MG63 (cell line): ENCODE measurements around the gene FCHSD2. TPM values are rescaled to one million over a fixed set of nuclear protein-coding genes. Genes with fewer than 3 reads are reported as not detected.
"Not testable (repeated sequence)": the region's sequence is repeated elsewhere in the genome, so short reads cannot be mapped to it uniquely, and the experiment has no call there.

Experiments used
- DNase-seq: peaks from one replicate; pipeline ENCODE4 v3.0.0-alpha.2; 2020
- H3K27me3 ChIP-seq: fragments of 250-450 bp; sonication (Bioruptor Pico); 2 replicates; pipeline ENCODE4 v1.5.1; 2020; ENCODE audit warnings: mild to moderate bottlenecking, moderate library complexity
- H3K36me3 ChIP-seq: fragments of 250-450 bp; sonication (Bioruptor Pico); 2 replicates; pipeline ENCODE4 v1.5.1; 2020; ENCODE audit warnings: mild to moderate bottlenecking, moderate library complexity
- H3K4me3 ChIP-seq: fragments of 250-450 bp; sonication (Bioruptor Pico); 2 replicates; pipeline ENCODE4 v1.5.1; 2020; ENCODE audit warnings: mild to moderate bottlenecking, moderate library complexity
- H3K9me3 ChIP-seq: fragments of 250-450 bp; sonication (Bioruptor Pico); 2 replicates; pipeline ENCODE4 v1.5.1; 2020; ENCODE audit warnings: mild to moderate bottlenecking, moderate library complexity
- total RNA-seq: library from RNA; depleted of rRNA; stranded (reverse); fragments of >200 nt; shearing (Covaris generic); gene quantifications from 2 replicates; pipeline ENCODE4 v1.2.3, GENCODE V29; 2014; ENCODE audit warnings: low replicate concordance

The FCHSD2 gene
- total RNA-seq, 1 experiment from 2014 or later: 8.2 TPM

DNA sequence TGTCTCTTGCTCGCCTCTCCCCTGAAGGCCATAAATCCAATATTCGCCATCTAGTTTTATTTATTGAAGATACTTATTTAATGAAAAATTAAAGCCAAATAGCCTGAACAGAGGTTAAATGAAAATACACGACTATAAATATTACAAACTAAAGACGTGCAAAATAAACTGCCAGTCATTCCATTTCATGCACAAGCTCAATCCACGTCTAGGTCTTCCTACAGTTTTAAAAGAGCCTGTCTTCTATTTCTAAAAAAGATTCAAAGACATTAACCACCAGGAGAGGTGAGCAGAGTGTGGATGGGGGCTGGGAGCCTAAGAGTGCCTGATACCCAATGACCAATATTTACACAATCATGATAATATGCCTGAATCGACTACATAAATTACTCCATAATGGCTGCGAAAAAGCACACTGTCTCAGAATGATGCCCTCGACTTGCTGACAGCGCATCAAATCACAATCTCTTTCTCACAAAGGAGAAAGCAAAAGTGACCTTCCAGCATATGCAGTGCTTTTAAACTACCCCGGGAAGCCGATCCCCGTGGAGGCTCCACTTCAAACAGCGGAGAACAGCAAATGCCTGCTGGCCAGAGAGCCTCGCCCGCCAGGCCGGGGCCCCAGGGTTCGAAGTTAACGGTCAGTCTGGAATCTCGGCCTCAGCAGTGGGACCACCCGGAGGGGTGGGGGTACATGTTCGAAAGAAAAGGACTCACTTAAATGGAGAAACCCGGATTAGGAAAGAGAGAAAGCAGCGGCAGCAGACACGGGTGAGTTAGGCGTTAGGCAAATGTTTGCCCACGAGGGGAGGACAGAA, 1.7 kb downstream of the FCHSD2 start:
- Histone ChIP-seq H3K36me3 (peaks cover 9% of the 10 kb centered on the region), H3K4me3 (peak overlapping the region; percentile 80)
- peak; percentile 16 for DNase-seq

DNA sequence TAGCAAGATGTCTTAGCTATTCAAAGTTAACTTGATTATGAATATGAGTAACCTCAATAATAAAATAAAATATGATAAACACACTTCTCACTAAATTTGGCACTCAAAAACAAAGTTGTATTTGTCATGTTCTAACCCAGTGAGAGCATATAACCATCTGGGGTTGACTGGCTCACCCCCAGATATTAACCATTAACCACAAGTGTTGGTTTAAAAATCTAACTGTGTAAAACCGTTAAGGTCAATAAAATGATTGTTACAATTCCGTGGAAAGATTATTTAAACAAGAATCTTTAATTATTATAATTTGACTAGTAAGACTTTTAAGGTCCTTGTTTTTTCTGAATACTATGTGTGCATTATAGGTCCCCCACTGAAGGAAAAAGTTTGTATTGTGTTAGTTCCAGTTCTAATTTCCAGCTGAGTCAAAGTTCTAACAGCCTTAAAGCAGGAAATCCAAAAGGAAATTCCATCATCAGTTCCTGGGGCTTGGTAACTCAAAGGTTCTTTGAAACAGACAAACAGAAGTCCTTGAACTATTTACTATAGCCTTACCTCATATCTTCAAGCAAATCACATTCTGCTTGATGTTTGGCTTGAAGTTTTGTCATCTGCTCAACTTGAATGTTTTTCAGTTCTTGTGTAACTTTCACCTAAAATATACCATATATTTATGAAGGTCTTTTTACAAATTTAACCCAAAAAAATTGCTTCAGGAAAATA, 2.5 kb downstream of the FCHSD2 start:
- Histone ChIP-seq H3K27me3 (no peaks in the 10 kb centered on the region), H3K4me3 (peak overlapping the region; percentile 80), H3K9me3 (no peaks in the 10 kb centered on the region), H3K36me3 (peaks cover 9% of the 10 kb centered on the region)
- DNase-seq: no peak

More for the DNA sequence above, 1.7 kb downstream of the FCHSD2 start:
- H3K27me3 ChIP-seq: no peaks in the 10 kb centered on the region
- no peaks in the 10 kb centered on the region for H3K9me3 ChIP-seq

DNA sequence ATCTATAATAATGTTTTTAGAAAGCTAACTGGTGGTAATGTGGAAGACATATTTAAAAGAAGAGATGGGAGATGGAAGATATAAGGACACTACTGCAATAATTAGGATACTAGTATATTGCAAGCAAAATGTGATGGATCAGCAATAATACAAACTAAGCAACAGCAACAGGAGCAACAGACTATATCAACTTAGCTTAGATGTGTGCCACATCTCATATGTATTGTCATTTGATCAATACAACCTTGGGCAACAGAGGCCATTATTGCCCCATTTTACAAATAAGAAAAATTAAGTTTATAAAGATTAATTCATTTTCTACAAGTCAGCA, 4.2 kb downstream of the FCHSD2 start:
- H3K9me3 ChIP-seq: no peaks in the 10 kb centered on the region
- no peaks in the 10 kb centered on the region for H3K27me3 ChIP-seq
- no peak overlapping the region for H3K4me3 ChIP-seq
- peaks cover 9% of the 10 kb centered on the region for H3K36me3 ChIP-seq
- no peak for DNase-seq

DNA sequence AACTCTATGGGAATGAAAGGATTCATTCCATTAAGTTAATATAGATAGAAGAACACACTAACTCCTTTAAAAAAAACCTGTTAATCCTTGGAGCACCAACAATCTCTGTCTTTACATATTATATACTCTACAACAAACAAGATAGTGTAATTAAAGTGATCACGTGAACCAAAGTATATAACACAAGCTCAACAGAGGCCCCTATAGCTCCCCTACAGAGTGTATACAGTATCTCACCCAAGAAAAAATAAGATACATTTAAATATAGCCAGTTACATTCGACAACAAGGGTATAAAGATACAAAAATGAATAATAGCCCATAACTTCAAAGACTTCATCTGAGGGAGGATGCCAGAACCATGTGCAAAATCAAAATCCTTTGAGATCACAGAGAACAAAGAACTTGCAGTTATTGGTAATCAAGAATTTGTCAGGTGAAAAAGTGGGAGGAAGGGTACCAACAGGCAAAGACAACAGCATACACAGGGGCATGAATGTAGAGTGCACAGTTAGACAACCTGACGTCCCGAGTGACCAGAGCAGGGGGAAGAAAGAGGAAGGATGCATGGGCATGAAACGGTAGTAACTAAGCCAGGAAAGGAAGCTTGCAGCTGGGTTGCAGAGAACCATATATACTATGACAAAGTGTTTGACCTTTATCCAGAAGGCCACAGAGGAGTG, 4.7 kb downstream of the FCHSD2 start:
- peaks cover 9% of the 10 kb centered on the region for H3K36me3 ChIP-seq
- no peak overlapping the region for H3K4me3 ChIP-seq
- DNase-seq: no peak
- no peaks in the 10 kb centered on the region for H3K27me3 ChIP-seq
- no peaks in the 10 kb centered on the region for H3K9me3 ChIP-seq

DNA sequence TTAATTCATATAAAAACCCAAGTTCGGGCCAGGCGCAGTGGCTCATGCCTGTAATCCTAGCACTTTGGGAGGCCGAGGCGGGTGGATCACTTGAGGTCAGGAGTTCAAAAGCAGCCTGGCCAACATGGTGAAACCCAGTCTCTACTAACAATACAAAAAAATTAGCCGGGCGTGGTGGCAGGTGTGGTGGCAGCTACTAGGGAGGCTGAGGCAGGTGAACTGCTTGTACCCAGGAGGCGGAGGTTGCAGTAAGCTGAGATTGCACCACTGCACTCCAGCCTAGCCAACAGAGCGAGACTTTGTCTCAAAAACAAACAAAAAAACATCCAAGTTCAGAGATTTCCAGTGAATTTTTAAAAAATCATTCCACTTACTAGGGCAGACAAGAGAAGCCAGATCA, 5.4 kb downstream of the FCHSD2 start:
- not testable (repeated sequence) for H3K36me3 ChIP-seq, DNase-seq, H3K4me3 ChIP-seq, H3K9me3 ChIP-seq, H3K27me3 ChIP-seq

DNA sequence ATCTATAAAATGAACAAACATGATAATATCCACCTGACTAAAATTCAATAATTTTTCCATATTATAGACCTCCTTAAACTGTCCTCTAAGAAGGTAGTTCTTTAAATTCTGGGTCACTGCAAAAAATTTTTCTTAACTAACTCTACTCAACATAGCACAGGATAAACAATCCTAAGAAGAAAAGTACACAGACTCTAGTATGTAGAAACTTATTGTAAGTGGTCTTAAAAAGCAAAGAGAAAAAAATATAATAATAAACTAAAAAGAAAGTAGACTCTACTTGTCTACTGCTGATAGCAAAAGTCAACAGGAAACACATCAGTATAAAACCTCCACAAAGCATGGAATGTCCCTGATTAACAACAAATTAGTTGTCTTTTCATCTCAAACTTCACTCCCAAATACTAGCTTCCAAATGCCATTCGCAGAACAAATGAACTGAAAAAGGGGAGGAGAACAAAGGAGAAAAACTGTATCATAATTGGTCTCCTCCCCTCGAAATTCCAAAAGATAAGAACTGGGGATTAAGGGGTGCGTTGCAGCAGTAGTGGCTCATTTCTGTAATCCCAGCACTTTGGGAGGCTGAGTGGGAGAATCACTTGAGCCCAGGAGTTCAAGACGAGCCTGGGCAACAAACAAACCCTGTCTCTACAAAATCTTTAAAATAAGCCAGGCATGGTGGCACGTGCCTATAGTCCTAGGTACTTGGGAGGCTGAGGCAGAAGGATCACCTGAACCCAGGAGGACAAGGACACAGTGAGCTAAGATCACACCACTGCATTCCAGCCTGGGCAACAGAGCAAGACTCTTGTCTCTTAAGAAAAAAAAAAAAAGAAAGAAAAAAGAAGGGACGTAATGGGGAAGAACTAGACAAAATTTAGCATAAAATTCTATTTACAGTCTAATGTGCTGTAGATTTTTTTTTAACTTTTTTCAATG, 6.5 kb downstream of the FCHSD2 start:
- H3K4me3 ChIP-seq: no peak overlapping the region
- no peaks in the 10 kb centered on the region for H3K27me3 ChIP-seq
- DNase-seq: no peak
- no peaks in the 10 kb centered on the region for H3K9me3 ChIP-seq
- H3K36me3 ChIP-seq: peaks cover 9% of the 10 kb centered on the region

DNA sequence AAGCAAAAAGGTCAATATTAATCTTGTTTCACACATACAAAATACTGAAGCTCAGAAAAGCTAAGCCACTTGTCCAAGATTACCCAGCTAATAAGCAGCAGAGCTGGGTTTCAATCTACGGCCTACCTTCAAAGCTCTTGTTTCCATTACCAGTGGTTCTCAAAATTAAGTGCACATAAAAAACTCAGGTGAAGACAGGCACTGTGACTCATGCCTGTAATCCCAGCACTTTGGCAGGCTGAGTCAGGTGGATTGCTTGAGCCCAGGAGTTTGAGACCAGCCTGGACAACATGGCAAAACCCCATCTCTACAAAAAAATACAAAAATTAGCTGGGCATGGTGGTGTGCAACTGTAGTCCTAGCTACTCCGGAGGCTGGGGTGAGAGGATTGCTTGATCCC, 9.8 kb downstream of the FCHSD2 start:
- not testable (repeated sequence) for H3K27me3 ChIP-seq, H3K9me3 ChIP-seq, H3K4me3 ChIP-seq, H3K36me3 ChIP-seq, DNase-seq

DNA sequence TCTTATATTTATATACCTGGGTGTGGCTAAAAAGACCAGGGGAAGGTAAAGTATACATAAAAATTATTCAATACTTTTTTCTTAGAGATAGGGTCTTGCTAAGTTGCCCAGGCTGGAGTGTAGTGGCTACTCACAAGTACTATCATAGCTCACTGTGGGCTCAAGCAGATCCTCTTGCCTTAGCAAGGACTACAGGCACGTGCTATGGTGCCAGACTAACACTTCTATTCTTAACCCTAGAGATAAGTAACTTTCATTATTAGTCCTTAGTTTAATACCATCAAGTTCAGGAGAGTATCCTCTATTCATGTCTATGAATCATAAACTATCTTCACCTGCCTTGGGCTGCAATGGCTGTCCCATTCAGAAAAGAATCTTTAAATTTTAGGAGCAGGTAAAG, 11.9 kb downstream of the FCHSD2 start:
- Histone ChIP-seq H3K9me3 (peaks cover under 1% of the 10 kb centered on the region; the same call in 1 of the 2 replicates), H3K27me3 (no peaks in the 10 kb centered on the region), H3K36me3 (peaks cover 8% of the 10 kb centered on the region), H3K4me3 (no peak overlapping the region)
- no peak for DNase-seq

DNA sequence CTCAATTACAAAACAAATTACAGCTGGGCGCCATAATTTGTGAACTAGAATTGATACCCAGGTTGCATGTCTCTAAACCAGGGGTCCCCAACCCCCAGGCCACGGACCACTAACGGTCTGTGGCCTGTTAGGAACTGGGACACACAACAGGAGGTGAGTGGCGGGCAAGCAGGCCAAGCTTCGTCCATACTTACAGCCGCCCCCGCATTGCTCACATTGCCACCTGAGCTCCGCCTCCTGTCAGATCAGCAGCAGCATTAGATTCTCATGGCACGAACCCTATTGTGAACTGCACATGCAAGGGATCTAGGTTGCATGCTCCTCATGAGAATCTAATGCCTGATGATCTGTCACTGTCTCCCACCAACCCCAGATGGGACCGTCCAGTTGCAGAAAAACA, 12.9 kb downstream of the FCHSD2 start:
- Histone ChIP-seq H3K4me3 (no peak overlapping the region), H3K36me3 (peaks cover 16% of the 10 kb centered on the region)
- DNase-seq: no peak

DNA sequence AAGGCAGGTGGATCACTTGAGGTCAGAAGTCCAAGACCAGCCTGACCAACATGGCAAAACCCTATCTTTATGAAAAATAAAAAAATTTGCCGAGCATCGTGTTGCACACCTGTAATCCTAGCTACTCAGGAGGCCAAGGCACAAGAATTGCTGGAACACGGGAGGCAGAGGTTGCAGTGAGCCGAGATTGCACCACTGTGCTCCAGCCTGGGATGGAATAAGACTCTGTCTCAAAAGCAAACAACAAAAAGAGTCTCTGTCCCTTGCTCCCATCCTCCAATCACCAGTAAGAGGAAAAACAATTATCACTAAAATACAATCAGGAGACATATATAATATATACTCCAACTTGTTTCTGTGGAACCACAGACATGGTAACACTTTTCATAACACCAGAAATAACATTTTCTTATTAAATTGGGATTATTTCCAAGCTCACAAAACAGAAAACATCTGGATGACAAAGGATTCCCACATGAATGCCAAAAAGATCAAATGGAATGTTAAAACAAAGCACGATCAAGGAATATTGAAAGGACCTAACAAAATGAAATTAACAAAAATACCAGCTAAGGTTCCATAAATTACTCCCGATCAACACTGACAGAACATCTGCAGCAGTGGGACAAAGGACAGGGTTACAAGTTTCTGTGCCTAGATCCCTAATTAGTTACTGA, 15.2 kb downstream of the FCHSD2 start:
- peaks cover 7% of the 10 kb centered on the region for H3K9me3 ChIP-seq
- DNase-seq: no peak
- no peak overlapping the region for H3K4me3 ChIP-seq
- H3K27me3 ChIP-seq: no peaks in the 10 kb centered on the region
- H3K36me3 ChIP-seq: peaks cover 21% of the 10 kb centered on the region

More for the DNA sequence above, 12.9 kb downstream of the FCHSD2 start:
- H3K9me3 ChIP-seq: peaks cover 7% of the 10 kb centered on the region
- no peaks in the 10 kb centered on the region for H3K27me3 ChIP-seq

DNA sequence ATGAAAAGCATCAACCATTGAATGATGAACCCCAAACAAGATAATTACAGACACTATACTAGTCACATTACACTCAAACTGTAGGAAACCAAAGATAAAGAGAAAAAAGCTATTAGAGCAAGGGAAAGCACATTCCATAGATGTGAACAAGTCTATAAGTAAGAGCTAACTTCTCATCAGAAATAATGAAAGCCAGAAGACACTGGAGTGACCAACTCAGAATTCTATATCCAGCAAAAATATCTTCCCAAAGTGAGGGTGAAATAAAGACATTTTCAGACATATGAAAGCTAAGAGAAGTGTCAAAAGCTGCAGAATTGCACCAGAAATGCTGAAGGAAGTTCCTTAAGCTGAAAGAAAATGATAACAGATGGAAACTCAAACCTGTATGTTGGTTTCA, 17.3 kb downstream of the FCHSD2 start:
- peaks cover 23% of the 10 kb centered on the region for H3K36me3 ChIP-seq
- H3K4me3 ChIP-seq: no peak overlapping the region

DNA sequence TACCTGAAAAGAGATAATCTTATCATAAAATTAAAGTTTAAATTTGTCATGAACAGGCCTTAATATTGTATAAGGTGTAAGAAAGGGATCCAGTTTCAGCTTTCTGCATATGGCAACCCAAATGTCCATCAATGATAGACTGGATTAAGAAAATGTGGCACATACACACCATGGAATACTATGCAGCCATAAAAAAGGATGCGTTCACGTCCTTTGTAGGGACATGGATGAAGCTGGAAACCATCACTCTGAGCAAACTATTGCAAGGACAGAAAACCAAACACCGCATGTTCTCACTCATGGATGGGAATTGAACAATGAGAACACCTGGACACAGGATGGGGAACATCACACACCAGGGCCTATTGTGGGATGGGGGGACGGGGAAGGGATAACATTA, 18.2 kb downstream of the FCHSD2 start:
- not testable (repeated sequence) for H3K4me3 ChIP-seq, H3K9me3 ChIP-seq, DNase-seq, H3K27me3 ChIP-seq
- H3K36me3 ChIP-seq: peaks cover 23% of the 10 kb centered on the region

More for the DNA sequence above, 17.3 kb downstream of the FCHSD2 start:
- H3K9me3 ChIP-seq: peaks cover 7% of the 10 kb centered on the region
- no peaks in the 10 kb centered on the region for H3K27me3 ChIP-seq
- DNase-seq: no peak

DNA sequence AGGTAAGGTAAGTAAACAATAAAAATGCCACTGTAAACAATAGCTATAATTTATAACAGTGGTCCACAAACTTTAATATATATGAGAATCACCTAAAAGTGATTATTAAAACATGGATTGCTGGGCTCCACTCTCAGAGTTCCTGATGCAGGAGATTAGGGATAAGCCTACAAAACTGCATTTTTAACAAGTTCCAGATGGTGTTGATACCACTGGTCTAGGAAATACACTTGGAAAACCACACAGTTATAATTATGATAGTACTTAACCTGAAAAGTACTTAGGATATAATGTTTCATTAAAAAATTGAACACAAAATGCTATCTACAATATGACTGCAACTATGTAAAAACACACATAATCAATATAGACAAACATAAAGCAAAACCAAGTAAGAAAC, 20.4 kb downstream of the FCHSD2 start:
- no peak for DNase-seq
- Histone ChIP-seq H3K36me3 (peaks cover 19% of the 10 kb centered on the region), H3K4me3 (no peak overlapping the region), H3K9me3 (peaks cover 7% of the 10 kb centered on the region), H3K27me3 (no peaks in the 10 kb centered on the region)

DNA sequence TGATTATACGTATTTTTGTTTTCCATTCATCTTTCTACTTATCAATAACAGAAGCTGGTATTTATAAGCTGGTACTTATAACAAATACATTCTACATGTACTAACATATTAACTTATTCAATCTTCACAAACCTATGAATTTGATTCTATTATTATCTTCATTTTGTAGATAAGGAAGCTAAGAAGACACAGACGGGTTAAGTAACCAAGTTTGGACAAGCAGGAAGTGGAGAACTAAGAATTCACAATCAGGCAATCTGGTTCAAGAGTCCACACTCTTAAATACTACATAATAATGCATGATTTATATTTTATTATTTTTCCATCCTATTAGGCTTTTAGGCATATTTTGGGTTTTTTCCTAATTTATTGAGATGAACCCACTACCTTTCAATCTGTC, 25.0 kb downstream of the FCHSD2 start:
- H3K4me3 ChIP-seq: no peak overlapping the region
- no peaks in the 10 kb centered on the region for H3K27me3 ChIP-seq
- no peak for DNase-seq
- H3K9me3 ChIP-seq: no peaks in the 10 kb centered on the region; the same call in none of the 2 replicates
- H3K36me3 ChIP-seq: peaks cover 10% of the 10 kb centered on the region

DNA sequence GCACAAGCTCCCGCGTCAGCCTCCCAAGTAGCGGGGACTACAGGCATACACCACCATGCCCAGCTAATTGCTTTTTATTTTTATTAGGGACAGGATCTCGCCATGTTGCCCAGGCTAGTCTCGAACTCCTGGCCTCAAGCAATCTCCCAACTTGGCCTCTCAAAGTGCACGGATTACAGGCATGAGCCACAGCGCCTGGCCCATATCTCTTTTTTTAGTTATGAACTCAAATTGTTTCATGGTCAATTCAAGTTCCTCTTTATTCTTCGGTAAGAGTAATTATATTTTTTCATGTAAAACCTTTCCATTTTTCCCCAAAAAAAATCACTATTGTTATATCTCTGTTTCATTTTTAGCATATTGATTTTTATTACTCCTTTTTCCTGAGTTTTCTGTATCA, 25.5 kb downstream of the FCHSD2 start:
- no peak for DNase-seq
- Histone ChIP-seq H3K4me3 (no peak overlapping the region), H3K36me3 (peaks cover 10% of the 10 kb centered on the region), H3K27me3 (no peaks in the 10 kb centered on the region), H3K9me3 (peaks cover 1% of the 10 kb centered on the region)

DNA sequence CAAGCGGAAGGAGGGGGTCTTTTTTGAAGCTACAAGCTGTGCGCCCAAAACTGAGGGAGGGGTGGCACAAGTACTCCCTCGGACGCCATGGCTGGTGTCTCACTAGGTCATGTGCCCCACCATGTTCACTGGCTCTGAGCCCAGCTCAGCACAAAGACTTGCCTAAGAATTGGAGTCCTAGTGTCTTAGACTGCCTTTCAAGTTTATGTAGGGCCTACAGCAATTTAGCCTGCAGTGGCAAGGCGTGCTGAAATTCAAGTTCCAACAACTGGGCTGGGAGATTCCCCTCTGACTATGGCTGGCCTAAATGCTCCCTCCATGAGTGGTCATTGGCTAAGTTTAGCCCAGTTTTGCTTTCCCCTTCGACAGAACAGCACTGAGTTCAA, 27.3 kb downstream of the FCHSD2 start:
- no peak for DNase-seq
- H3K4me3 ChIP-seq: no peak overlapping the region
- peaks cover 4% of the 10 kb centered on the region for H3K9me3 ChIP-seq
- H3K36me3 ChIP-seq: peaks cover 8% of the 10 kb centered on the region
- no peaks in the 10 kb centered on the region for H3K27me3 ChIP-seq
